ENCODE measurements around the gene ELOVL6. TPM values are rescaled to one million over a fixed set of nuclear protein-coding genes. Genes with fewer than 3 reads are reported as not detected.

The ELOVL6 gene
- total and polyA plus RNA-seq, 10 of the 15 experiments (the other 5 are each of a cell fraction or from before 2014, with no cell fraction given), result 3.9 to 33.5 (median 8.1) TPM

- no peak for TF ChIP-seq EGR1 (IDR thresholded peaks at IDR 0.05; ENCODE audit: borderline replicate concordance in 1 of 2, low read depth in 2 of 2, low read length in 2 of 2)
Measured at GRCh38 chr4:110108422-110108821, 90.0 kb downstream of the ELOVL6 start (continued).

DNA sequence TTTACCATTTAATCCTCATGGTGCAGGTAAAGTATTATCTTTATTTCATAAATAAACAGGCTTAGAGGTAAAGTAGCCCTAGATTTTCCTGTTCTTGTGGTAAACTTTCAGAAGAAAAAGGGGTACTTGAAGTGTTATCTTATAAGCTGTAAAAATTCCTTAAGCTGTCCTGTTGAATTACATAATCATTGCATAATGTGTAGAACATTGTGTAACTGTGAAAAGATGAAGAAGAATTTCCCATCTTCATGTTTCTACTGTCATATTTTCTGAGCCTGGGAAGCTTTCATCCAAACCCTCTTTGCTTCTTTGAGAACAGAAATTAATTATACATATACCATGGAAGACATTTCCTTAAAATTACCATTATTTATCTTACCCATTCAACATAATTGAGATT lies 90.5 kb downstream of the ELOVL6 start:
- H3K4me2 ChIP-seq (ENCODE audit: control insufficient read depth, insufficient read depth), result no peak overlapping the region; the same call in 1 of the 2 replicates
- H4K20me1 ChIP-seq (ENCODE audit: control insufficient read depth, insufficient read depth), result no peaks in the 10 kb centered on the region
- no peaks in the 10 kb centered on the region for H3K9me3 ChIP-seq (replicated peaks; ENCODE audit: control insufficient read depth, insufficient read depth, low read length)
- no peak for FAIRE-seq
- no TSS peak for BruUV-seq (replicated peaks)
- in situ Hi-C loops (cut with MboI), result no loop called here
- no peak overlapping the region for H3K27ac ChIP-seq (ENCODE audit: control insufficient read depth, insufficient read depth)
- no peaks in the 10 kb centered on the region for H3K36me3 ChIP-seq (ENCODE audit: control insufficient read depth in 2 of 2, insufficient read depth in 2 of 2, low read length in 1 of 2)
- ChIA-PET POLR2A (interaction anchor here (1.0 to 1.2 kb wide), 2 partner anchors 9 to 89 kb away, joined by 3 read pairs; no protein-coding TSS in a partner anchor), RAD21 (ENCODE audit: unreplicated experiment) (interaction anchor here (1.1 to 3.0 kb wide), 7 partner anchors 12 to 91 kb away, joined by 3 to 14 read pairs (median 6); no protein-coding TSS in a partner anchor), SMC1A (ENCODE audit: uncharacterized antibody, unreplicated experiment) (interaction anchor here (0.6 to 2.4 kb wide), 12 partner anchors 10 to 99 kb away, joined by 3 to 14 read pairs (median 4); no protein-coding TSS in a partner anchor), CTCF (interaction anchor here (1.2 to 3.5 kb wide), 3 partner anchors 11 to 57 kb away, joined by 3 to 22 read pairs (median 4); no protein-coding TSS in a partner anchor)
- H3K79me2 ChIP-seq (ENCODE audit: control insufficient read depth, insufficient read depth, low read length), result no peaks in the 10 kb centered on the region
- intact Hi-C loops (cut with micrococcal nuclease; ENCODE audit: unreplicated experiment), result loop anchor here (5.0 kb wide), 2 partner anchors 51 to 89 kb away; partner anchors contain the start of gene ELOVL6
- H3K9ac ChIP-seq (ENCODE audit: control insufficient read depth, insufficient read depth, low read length), result no peak overlapping the region
- H2AFZ ChIP-seq (ENCODE audit: control insufficient read depth, low read depth, low read length), result no peak overlapping the region
- DNase-seq (ENCODE audit: low read depth, low spot score), result no peak
- no peak for ATAC-seq
- H3K4me1 ChIP-seq (ENCODE audit: control insufficient read depth, insufficient read depth, low read length), result peaks cover 26% of the 10 kb centered on the region
- H3K27me3 ChIP-seq (replicated peaks in 1 of 2; ENCODE audit: control insufficient read depth in 2 of 2, insufficient read depth in 2 of 2, low read length in 1 of 2), result no peaks in the 10 kb centered on the region
- H3K4me3 ChIP-seq, result no peak overlapping the region
- TF ChIP-seq PAX8 (IDR thresholded peaks at IDR 0.05) (no peak), TBL1XR1 (IDR thresholded peaks at IDR 0.05; ENCODE audit: low read depth, low read length) (no peak), FOS (IDR thresholded peaks at IDR 0.05; ENCODE audit: borderline replicate concordance, extremely low read depth, insufficient read length) (no peak), CEBPB (IDR thresholded peaks at IDR 0.05; ENCODE audit: borderline replicate concordance in 1 of 2, low read depth in 2 of 2, low read length in 2 of 2) (no peak), HDGF (IDR thresholded peaks at IDR 0.05) (no peak), ZBTB11 (CRISPR knock-in tag; IDR thresholded peaks at IDR 0.05) (no peak), WRNIP1 (IDR thresholded peaks at IDR 0.05; ENCODE audit: borderline replicate concordance, low read depth, low read length) (no peak), SIN3A (IDR thresholded peaks at IDR 0.05; ENCODE audit: low read depth, low read length) (no peak), STAT1 (conservative IDR thresholded peaks at IDR 0.05) (no peak)
- TF ChIP-seq, protein P1, sequence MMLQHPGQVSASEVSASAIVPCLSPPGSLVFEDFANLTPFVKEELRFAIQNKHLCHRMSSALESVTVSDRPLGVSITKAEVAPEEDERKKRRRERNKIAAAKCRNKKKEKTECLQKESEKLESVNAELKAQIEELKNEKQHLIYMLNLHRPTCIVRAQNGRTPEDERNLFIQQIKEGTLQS (IDR thresholded peaks at IDR 0.05; ENCODE audit: borderline replicate concordance, extremely low read depth, low read depth, low read length), result no peak
- TF ChIP-seq, protein P2, sequence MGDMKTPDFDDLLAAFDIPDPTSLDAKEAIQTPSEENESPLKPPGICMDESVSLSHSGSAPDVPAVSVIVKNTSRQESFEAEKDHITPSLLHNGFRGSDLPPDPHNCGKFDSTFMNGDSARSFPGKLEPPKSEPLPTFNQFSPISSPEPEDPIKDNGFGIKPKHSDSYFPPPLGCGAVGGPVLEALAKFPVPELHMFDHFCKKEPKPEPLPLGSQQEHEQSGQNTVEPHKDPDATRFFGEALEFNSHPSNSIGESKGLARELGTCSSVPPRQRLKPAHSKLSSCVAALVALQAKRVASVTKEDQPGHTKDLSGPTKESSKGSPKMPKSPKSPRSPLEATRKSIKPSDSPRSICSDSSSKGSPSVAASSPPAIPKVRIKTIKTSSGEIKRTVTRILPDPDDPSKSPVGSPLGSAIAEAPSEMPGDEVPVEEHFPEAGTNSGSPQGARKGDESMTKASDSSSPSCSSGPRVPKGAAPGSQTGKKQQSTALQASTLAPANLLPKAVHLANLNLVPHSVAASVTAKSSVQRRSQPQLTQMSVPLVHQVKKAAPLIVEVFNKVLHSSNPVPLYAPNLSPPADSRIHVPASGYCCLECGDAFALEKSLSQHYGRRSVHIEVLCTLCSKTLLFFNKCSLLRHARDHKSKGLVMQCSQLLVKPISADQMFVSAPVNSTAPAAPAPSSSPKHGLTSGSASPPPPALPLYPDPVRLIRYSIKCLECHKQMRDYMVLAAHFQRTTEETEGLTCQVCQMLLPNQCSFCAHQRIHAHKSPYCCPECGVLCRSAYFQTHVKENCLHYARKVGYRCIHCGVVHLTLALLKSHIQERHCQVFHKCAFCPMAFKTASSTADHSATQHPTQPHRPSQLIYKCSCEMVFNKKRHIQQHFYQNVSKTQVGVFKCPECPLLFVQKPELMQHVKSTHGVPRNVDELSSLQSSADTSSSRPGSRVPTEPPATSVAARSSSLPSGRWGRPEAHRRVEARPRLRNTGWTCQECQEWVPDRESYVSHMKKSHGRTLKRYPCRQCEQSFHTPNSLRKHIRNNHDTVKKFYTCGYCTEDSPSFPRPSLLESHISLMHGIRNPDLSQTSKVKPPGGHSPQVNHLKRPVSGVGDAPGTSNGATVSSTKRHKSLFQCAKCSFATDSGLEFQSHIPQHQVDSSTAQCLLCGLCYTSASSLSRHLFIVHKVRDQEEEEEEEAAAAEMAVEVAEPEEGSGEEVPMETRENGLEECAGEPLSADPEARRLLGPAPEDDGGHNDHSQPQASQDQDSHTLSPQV (IDR thresholded peaks at IDR 0.05), result no peak
- TF ChIP-seq, protein P3, sequence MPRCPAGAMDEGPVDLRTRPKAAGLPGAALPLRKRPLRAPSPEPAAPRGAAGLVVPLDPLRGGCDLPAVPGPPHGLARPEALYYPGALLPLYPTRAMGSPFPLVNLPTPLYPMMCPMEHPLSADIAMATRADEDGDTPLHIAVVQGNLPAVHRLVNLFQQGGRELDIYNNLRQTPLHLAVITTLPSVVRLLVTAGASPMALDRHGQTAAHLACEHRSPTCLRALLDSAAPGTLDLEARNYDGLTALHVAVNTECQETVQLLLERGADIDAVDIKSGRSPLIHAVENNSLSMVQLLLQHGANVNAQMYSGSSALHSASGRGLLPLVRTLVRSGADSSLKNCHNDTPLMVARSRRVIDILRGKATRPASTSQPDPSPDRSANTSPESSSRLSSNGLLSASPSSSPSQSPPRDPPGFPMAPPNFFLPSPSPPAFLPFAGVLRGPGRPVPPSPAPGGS (IDR thresholded peaks at IDR 0.05; ENCODE audit: borderline replicate concordance, insufficient read depth, low read depth, low read length, poor library complexity, severe bottlenecking), result no peak
